ENCODE data around the gene HTR5A. TPM values are rescaled to one million over a fixed set of nuclear protein-coding genes. Genes with fewer than 3 reads are reported as not detected.

Gene HTR5A
- polyA plus RNA-seq, 4 donors: 0.04 TPM; not detected in 3

- Histone ChIP-seq H3K4me3 (ENCODE audit: low read depth in 1 of 3, low read length in 3 of 3) (no peak overlapping the region), H3K36me3 (ENCODE audit: control insufficient read depth in 3 of 3, insufficient read depth in 2 of 3, low read depth in 1 of 3, low read length in 3 of 3) (no peaks in the 10 kb centered on the region), H3K27ac (ENCODE audit: low read depth in 1 of 3, low read length in 2 of 3) (no peak overlapping the region), H3K9me3 (ENCODE audit: control insufficient read depth in 2 of 2, insufficient read depth in 1 of 2, low read depth in 1 of 2, low read length in 1 of 2) (no peaks in the 10 kb centered on the region), H3K27me3 (ENCODE audit: control insufficient read depth in 3 of 3, insufficient read depth in 3 of 3, low read length in 3 of 3) (no peaks in the 10 kb centered on the region), H3K4me1 (ENCODE audit: control insufficient read depth in 3 of 3, insufficient read depth in 2 of 3, low read depth in 1 of 3, low read length in 2 of 3) (no peaks in the 10 kb centered on the region)
- no peak for FAIRE-seq
- DNase-seq: no peak
- WGBS, 3 donors: 51 to 60% (median 56%) methylated on average over 4 of the region's 4 CpGs
Measured at GRCh38 chr7:155048006-155048405, 22.1 kb upstream of the HTR5A start.

DNA sequence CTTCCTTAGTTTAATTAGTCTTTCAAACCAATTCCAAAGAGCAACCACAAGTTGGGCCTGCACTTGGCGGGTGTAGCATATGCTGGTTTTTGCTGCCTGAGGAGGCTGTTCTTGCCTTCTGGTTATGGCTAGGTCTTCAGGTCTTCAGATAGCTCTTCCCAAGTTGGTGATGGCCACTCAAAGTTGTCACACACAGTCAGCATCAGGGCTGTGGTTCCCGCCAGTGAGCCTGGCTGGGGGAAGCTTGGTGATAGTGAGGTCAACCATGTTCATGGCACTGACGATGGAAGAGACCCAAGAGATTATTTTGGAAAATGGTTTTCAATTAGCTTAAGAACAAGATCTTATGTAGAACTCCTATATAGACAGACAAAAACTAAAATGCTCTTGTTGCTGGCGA, 18.8 kb upstream of the HTR5A start:
- 83 to 91% (median 89%) methylated on average over 4 of the region's 4 CpGs for WGBS, 3 donors
- Histone ChIP-seq H3K4me1 (ENCODE audit: control insufficient read depth in 3 of 3, insufficient read depth in 2 of 3, low read depth in 1 of 3, low read length in 2 of 3) (no peaks in the 10 kb centered on the region), H3K36me3 (ENCODE audit: control insufficient read depth in 3 of 3, insufficient read depth in 2 of 3, low read depth in 1 of 3, low read length in 3 of 3) (no peaks in the 10 kb centered on the region), H3K4me3 (ENCODE audit: low read depth in 1 of 3, low read length in 3 of 3) (no peak overlapping the region), H3K27me3 (ENCODE audit: control insufficient read depth in 3 of 3, insufficient read depth in 3 of 3, low read length in 3 of 3) (no peaks in the 10 kb centered on the region), H3K27ac (ENCODE audit: low read depth in 1 of 3, low read length in 2 of 3) (no peak overlapping the region), H3K9me3 (ENCODE audit: control insufficient read depth in 2 of 2, insufficient read depth in 1 of 2, low read depth in 1 of 2, low read length in 1 of 2) (no peaks in the 10 kb centered on the region)
- DNase-seq: no peak
- FAIRE-seq: no peak

DNA sequence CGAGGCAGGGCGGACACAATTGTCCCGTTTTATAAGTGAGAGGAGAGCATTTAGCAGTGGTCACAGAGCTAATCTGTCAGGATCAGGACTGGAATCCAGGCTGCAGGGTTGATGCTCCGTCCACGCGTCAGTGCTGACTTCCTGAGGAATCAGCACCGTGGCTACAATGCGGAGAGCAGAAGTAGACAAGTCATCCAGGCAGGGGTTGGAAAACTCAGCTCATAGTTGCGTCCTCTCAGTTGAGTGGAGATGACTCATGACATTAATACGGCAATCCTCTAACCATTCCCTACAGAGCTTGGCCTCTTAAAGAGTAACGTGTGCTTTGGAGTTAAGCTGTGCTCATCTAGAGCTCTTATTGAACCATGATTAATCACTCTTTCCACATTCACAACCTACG, 17.1 kb upstream of the HTR5A start:
- DNase-seq (no peak), FAIRE-seq (no peak)
- no peaks in the 10 kb centered on the region for H3K4me1 ChIP-seq (ENCODE audit: control insufficient read depth in 3 of 3, insufficient read depth in 2 of 3, low read depth in 1 of 3, low read length in 2 of 3)
- H3K27me3 ChIP-seq (ENCODE audit: control insufficient read depth in 3 of 3, insufficient read depth in 3 of 3, low read length in 3 of 3): no peaks in the 10 kb centered on the region
- 74 to 80% (median 79%) methylated on average over 12 of the region's 12 CpGs for WGBS, 3 donors
- H3K36me3 ChIP-seq (ENCODE audit: control insufficient read depth in 3 of 3, insufficient read depth in 2 of 3, low read depth in 1 of 3, low read length in 3 of 3): no peaks in the 10 kb centered on the region
- no peak overlapping the region for H3K4me3 ChIP-seq (ENCODE audit: low read depth in 1 of 3, low read length in 3 of 3)
- H3K27ac ChIP-seq (ENCODE audit: low read depth in 1 of 3, low read length in 2 of 3): no peak overlapping the region
- no peaks in the 10 kb centered on the region for H3K9me3 ChIP-seq (ENCODE audit: control insufficient read depth in 2 of 2, insufficient read depth in 1 of 2, low read depth in 1 of 2, low read length in 1 of 2)

- no peak overlapping the region for H3K27ac ChIP-seq (ENCODE audit: low read depth in 1 of 3, low read length in 2 of 3)
- no peak for DNase-seq
Measured at GRCh38 chr7:155054761-155055160, 15.4 kb upstream of the HTR5A start.

DNA sequence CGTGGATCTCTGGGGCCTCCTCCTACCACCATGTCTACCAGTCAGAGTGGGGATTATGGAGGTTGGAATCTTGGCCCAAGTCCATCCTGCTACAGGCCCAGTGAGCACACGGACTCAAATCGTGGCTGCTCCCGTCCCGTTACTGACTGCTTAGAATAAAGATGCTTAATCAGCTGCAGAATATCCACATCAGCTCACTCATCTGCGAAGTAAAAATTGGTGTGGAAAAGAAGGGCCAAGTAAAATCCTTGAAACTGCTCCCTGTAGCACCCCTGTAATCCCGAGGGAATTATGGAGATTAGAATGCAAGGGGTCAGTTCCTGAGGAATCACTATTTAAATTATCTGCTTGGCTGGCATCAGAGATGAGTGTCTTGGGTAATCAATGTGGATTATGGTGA, 13.0 kb upstream of the HTR5A start:
- Histone ChIP-seq H3K4me3 (ENCODE audit: low read depth in 1 of 3, low read length in 3 of 3) (no peak overlapping the region), H3K4me1 (ENCODE audit: control insufficient read depth in 3 of 3, insufficient read depth in 2 of 3, low read depth in 1 of 3, low read length in 2 of 3) (no peaks in the 10 kb centered on the region), H3K27me3 (ENCODE audit: control insufficient read depth in 3 of 3, insufficient read depth in 3 of 3, low read length in 3 of 3) (peaks cover 0 to 2% (median 0%) of the 10 kb centered on the region in 3 donors), H3K27ac (ENCODE audit: low read depth in 1 of 3, low read length in 2 of 3) (no peak overlapping the region), H3K36me3 (ENCODE audit: control insufficient read depth in 3 of 3, insufficient read depth in 2 of 3, low read depth in 1 of 3, low read length in 3 of 3) (no peaks in the 10 kb centered on the region), H3K9me3 (ENCODE audit: control insufficient read depth in 2 of 2, insufficient read depth in 1 of 2, low read depth in 1 of 2, low read length in 1 of 2) (no peaks in the 10 kb centered on the region)
- WGBS, 3 donors: 70 to 79% (median 70%) methylated on average over 7 of the region's 7 CpGs
- FAIRE-seq: no peak
- no peak for DNase-seq

More at GRCh38 chr7:155054761-155055160, 15.4 kb upstream of the HTR5A start:
- WGBS, 3 donors: 79 to 83% (median 82%) methylated on average over 2 of the region's 2 CpGs
- no peaks in the 10 kb centered on the region for H3K9me3 ChIP-seq (ENCODE audit: control insufficient read depth in 2 of 2, insufficient read depth in 1 of 2, low read depth in 1 of 2, low read length in 1 of 2)
- H3K27me3 ChIP-seq (ENCODE audit: control insufficient read depth in 3 of 3, insufficient read depth in 3 of 3, low read length in 3 of 3): no peaks in the 10 kb centered on the region
- FAIRE-seq: no peak
- H3K4me1 ChIP-seq (ENCODE audit: control insufficient read depth in 3 of 3, insufficient read depth in 2 of 3, low read depth in 1 of 3, low read length in 2 of 3): no peaks in the 10 kb centered on the region
- H3K36me3 ChIP-seq (ENCODE audit: control insufficient read depth in 3 of 3, insufficient read depth in 2 of 3, low read depth in 1 of 3, low read length in 3 of 3): no peaks in the 10 kb centered on the region
- no peak overlapping the region for H3K4me3 ChIP-seq (ENCODE audit: low read depth in 1 of 3, low read length in 3 of 3)

DNA sequence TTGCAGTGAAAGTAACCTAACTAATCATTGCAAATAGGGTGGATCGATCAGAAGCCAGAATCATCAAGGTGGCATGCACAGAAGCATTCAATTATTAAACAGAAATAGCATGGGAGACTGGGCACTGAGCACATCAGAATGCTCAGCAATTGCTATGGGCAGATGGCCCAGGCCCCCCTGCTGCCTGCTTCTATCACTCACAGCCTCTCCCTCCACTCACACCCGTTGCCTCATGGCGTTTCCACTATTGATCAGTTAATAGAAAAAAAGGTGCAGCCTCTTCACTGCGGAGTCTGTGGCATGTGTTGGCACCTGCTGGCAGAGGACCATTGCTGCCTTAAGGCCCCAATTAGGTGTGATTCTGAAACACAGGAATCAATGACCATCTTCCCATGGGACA, 11.2 kb upstream of the HTR5A start:
- FAIRE-seq (no peak), DNase-seq (no peak)
- no peak overlapping the region for H3K4me3 ChIP-seq (ENCODE audit: low read depth in 1 of 3, low read length in 3 of 3)
- WGBS, 3 donors: 62 to 73% (median 69%) methylated on average over 4 of the region's 4 CpGs
- H3K27ac ChIP-seq (ENCODE audit: low read depth in 1 of 3, low read length in 2 of 3): no peak overlapping the region
- H3K9me3 ChIP-seq (ENCODE audit: control insufficient read depth in 2 of 2, insufficient read depth in 1 of 2, low read depth in 1 of 2, low read length in 1 of 2): no peaks in the 10 kb centered on the region
- no peaks in the 10 kb centered on the region for H3K4me1 ChIP-seq (ENCODE audit: control insufficient read depth in 3 of 3, insufficient read depth in 2 of 3, low read depth in 1 of 3, low read length in 2 of 3)
- H3K27me3 ChIP-seq (ENCODE audit: control insufficient read depth in 3 of 3, insufficient read depth in 3 of 3, low read length in 3 of 3): peaks cover 0 to 2% (median 0%) of the 10 kb centered on the region in 3 donors
- no peaks in the 10 kb centered on the region for H3K36me3 ChIP-seq (ENCODE audit: control insufficient read depth in 3 of 3, insufficient read depth in 2 of 3, low read depth in 1 of 3, low read length in 3 of 3)

DNA sequence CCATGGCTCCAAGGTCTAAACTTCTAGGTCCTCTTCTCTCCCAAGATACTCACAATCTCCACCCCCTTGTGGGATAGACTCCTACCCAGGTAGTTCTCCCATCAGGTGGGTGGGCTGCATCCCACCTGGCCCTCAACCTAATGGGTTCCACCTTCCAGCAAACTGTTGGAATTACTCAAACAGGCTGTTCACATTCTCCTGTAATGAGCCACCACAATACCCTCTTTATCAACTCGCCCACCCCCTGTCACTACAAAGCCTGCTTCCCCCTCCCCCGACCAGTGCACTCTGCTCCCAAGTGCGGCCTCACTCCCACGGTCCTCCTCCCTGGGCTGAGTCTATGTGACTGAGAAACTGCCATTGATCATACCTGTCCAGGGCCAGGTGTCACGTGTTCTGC, 10.4 kb upstream of the HTR5A start:
- DNase-seq (no peak), FAIRE-seq (no peak)
- H3K36me3 ChIP-seq (ENCODE audit: control insufficient read depth in 3 of 3, insufficient read depth in 2 of 3, low read depth in 1 of 3, low read length in 3 of 3): no peaks in the 10 kb centered on the region
- H3K4me3 ChIP-seq (ENCODE audit: low read depth in 1 of 3, low read length in 3 of 3): no peak overlapping the region
- WGBS, 3 donors: 43 to 60% (median 45%) methylated on average over 5 of the region's 5 CpGs
- peaks cover 0 to 2% (median 0%) of the 10 kb centered on the region in 3 donors for H3K27me3 ChIP-seq (ENCODE audit: control insufficient read depth in 3 of 3, insufficient read depth in 3 of 3, low read length in 3 of 3)
- H3K4me1 ChIP-seq (ENCODE audit: control insufficient read depth in 3 of 3, insufficient read depth in 2 of 3, low read depth in 1 of 3, low read length in 2 of 3): no peaks in the 10 kb centered on the region
- no peak overlapping the region for H3K27ac ChIP-seq (ENCODE audit: low read depth in 1 of 3, low read length in 2 of 3)
- H3K9me3 ChIP-seq (ENCODE audit: control insufficient read depth in 2 of 2, insufficient read depth in 1 of 2, low read depth in 1 of 2, low read length in 1 of 2): no peaks in the 10 kb centered on the region

- no peaks in the 10 kb centered on the region for H3K9me3 ChIP-seq (ENCODE audit: control insufficient read depth in 2 of 2, insufficient read depth in 1 of 2, low read depth in 1 of 2, low read length in 1 of 2)
- H3K36me3 ChIP-seq (ENCODE audit: control insufficient read depth in 3 of 3, insufficient read depth in 2 of 3, low read depth in 1 of 3, low read length in 3 of 3): no peaks in the 10 kb centered on the region
- H3K27me3 ChIP-seq (ENCODE audit: control insufficient read depth in 3 of 3, insufficient read depth in 3 of 3, low read length in 3 of 3): peaks cover 0 to 2% (median 0%) of the 10 kb centered on the region in 3 donors
- DNase-seq: no peak
- 32 to 38% (median 37%) methylated on average over 5 of the region's 5 CpGs for WGBS, 3 donors
- no peaks in the 10 kb centered on the region for H3K4me1 ChIP-seq (ENCODE audit: control insufficient read depth in 3 of 3, insufficient read depth in 2 of 3, low read depth in 1 of 3, low read length in 2 of 3)
- no peak for FAIRE-seq
- no peak overlapping the region for H3K4me3 ChIP-seq (ENCODE audit: low read depth in 1 of 3, low read length in 3 of 3)
- H3K27ac ChIP-seq (ENCODE audit: low read depth in 1 of 3, low read length in 2 of 3): no peak overlapping the region
Measured at GRCh38 chr7:155062411-155062810, 7.7 kb upstream of the HTR5A start.

DNA sequence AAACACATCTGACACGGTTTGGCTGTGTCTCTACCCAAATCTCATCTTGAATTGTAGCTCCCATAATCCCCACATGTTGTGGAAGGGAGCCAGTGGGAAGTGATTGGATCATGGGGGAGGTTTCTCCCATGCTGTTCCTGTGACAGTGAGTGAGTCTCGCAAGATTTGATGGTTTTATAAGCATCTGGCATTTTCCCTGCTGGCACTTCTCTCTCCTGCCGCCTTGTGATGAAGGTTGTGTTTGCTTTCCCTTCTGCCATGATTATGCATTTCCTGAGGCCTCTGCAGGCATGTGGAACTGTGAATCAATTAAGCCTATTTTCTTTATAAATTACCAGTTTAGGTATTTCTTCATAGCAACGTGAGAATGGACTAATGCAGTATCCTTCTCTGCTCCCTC, 5.9 kb upstream of the HTR5A start:
- FAIRE-seq (no peak), DNase-seq (no peak)
- 54 to 59% (median 58%) methylated on average over 4 of the region's 4 CpGs for WGBS, 3 donors
- Histone ChIP-seq H3K9me3 (ENCODE audit: control insufficient read depth in 2 of 2, insufficient read depth in 1 of 2, low read depth in 1 of 2, low read length in 1 of 2) (no peaks in the 10 kb centered on the region), H3K36me3 (ENCODE audit: control insufficient read depth in 3 of 3, insufficient read depth in 2 of 3, low read depth in 1 of 3, low read length in 3 of 3) (no peaks in the 10 kb centered on the region), H3K27me3 (ENCODE audit: control insufficient read depth in 3 of 3, insufficient read depth in 3 of 3, low read length in 3 of 3) (peaks cover 0 to 2% (median 0%) of the 10 kb centered on the region in 3 donors), H3K4me1 (ENCODE audit: control insufficient read depth in 3 of 3, insufficient read depth in 2 of 3, low read depth in 1 of 3, low read length in 2 of 3) (no peaks in the 10 kb centered on the region), H3K27ac (ENCODE audit: low read depth in 1 of 3, low read length in 2 of 3) (no peak overlapping the region), H3K4me3 (ENCODE audit: low read depth in 1 of 3, low read length in 3 of 3) (no peak overlapping the region)

All from small intestine (tissue), 7 donors.